ENCODE results near the gene HSF2BP.

GRCh38 chr21:43689556-43690337 lies 30.5 kb upstream of the HSF2BP start:
- TF ChIP-seq CTCF (IDR thresholded peaks at IDR 0.05) (no peak), RAD21 (IDR thresholded peaks at IDR 0.05; ENCODE audit: low read length) (no peak), RFX5 (IDR thresholded peaks at IDR 0.05; ENCODE audit: low read length) (no peak), SMC3 (IDR thresholded peaks at IDR 0.05; ENCODE audit: low read depth, low read length) (no peak), POLR2AphosphoS5 (IDR thresholded peaks at IDR 0.05; ENCODE audit: low read depth, low read length) (no peak), RCOR1 (IDR thresholded peaks at IDR 0.05; ENCODE audit: low read length) (no peak), YY1 (IDR thresholded peaks at IDR 0.05; ENCODE audit: low read depth) (no peak), TCF12 (IDR thresholded peaks at IDR 0.05) (no peak)
- TF ChIP-seq, protein P1, sequence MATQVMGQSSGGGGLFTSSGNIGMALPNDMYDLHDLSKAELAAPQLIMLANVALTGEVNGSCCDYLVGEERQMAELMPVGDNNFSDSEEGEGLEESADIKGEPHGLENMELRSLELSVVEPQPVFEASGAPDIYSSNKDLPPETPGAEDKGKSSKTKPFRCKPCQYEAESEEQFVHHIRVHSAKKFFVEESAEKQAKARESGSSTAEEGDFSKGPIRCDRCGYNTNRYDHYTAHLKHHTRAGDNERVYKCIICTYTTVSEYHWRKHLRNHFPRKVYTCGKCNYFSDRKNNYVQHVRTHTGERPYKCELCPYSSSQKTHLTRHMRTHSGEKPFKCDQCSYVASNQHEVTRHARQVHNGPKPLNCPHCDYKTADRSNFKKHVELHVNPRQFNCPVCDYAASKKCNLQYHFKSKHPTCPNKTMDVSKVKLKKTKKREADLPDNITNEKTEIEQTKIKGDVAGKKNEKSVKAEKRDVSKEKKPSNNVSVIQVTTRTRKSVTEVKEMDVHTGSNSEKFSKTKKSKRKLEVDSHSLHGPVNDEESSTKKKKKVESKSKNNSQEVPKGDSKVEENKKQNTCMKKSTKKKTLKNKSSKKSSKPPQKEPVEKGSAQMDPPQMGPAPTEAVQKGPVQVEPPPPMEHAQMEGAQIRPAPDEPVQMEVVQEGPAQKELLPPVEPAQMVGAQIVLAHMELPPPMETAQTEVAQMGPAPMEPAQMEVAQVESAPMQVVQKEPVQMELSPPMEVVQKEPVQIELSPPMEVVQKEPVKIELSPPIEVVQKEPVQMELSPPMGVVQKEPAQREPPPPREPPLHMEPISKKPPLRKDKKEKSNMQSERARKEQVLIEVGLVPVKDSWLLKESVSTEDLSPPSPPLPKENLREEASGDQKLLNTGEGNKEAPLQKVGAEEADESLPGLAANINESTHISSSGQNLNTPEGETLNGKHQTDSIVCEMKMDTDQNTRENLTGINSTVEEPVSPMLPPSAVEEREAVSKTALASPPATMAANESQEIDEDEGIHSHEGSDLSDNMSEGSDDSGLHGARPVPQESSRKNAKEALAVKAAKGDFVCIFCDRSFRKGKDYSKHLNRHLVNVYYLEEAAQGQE (IDR thresholded peaks at IDR 0.05; ENCODE audit: low read depth, low read length), result no peak
